Right lobe of liver (tissue), 6 donors: ENCODE results near the gene PRDM2. TPM values are rescaled to one million over a fixed set of nuclear protein-coding genes. Genes with fewer than 3 reads are reported as not detected.

ENCODE experiments used
- ATAC-seq, 4 donors: fragments of 200-7000 bp; cut with Tn5 transposase; one replicate each; pipeline ENCODE4 v1.9.1; 2020; ENCODE audit warnings: mild to moderate bottlenecking in 4 of 4, moderate library complexity in 4 of 4
- DNase-seq, 3 donors: peaks; one replicate each; pipeline ENCODE4 v3.0.0-alpha.2; 2020
- H3K27ac ChIP-seq, 3 donors: fragments of 200-600 bp; one replicate each; pipeline ENCODE4 v1.8.0; 2022
- H3K27me3 ChIP-seq, 2 donors: fragments of 200-600 bp; one replicate each; pipeline ENCODE4 v1.8.0; 2022
- H3K36me3 ChIP-seq, 4 donors: fragments of 200-600 bp; sonication (generic) in 1 of 4; one replicate each; pipeline versions ENCODE4 v1.5.1 to v1.8.0; 2017 to 2022; ENCODE audit warnings: control low read depth in 1 of 4
- H3K4me1 ChIP-seq, 4 donors: fragments of 200-600 bp; sonication (generic) in 1 of 4; one replicate each; pipeline versions ENCODE4 v1.5.1 to v1.8.0; 2017 to 2022; ENCODE audit warnings: control low read depth in 1 of 4
- H3K4me3 ChIP-seq, 3 donors: fragments of 200-600 bp; one replicate each; pipeline ENCODE4 v1.8.0; 2022
- H3K9me3 ChIP-seq, 4 donors: fragments of 200-600 bp; sonication (generic) in 1 of 4; one replicate each; pipeline versions ENCODE4 v1.5.1 to v1.8.0; 2017 to 2022; ENCODE audit warnings: control low read depth in 1 of 4
- POLR2A ChIP-seq: fragments of 450-650 bp; IDR thresholded peaks from one replicate; pipeline ENCODE4 v1.6.1; 2017; ENCODE audit warnings: antibody characterized with exemption, mild to moderate bottlenecking
- WGBS: methylation state at CpG from one replicate; pipeline ENCODE4 v1.1.6; 2018; ENCODE audit warnings: low coverage, low lambda C conversion rate; ENCODE audit not compliant: insufficient coverage; ENCODE audit errors: missing lambda C conversion rate; 5-methylcytosine and 5-hydroxymethylcytosine counted together
- intact Hi-C, 2 donors: fragments of 100-400 bp; cut with DNase I; formaldehyde crosslinking; loops; one replicate each; pipeline versions ENCODE4 v1.11.2 to v1.14.1; 2022
- total RNA-seq, 6 experiments: library from RNA; depleted of rRNA in 2 of 6; stranded (reverse); fragments of >200 nt in 2 of 6; fragmentation: NEBNext Ultra II Directional in 3 of 6; extraction: Animal tissue kit (Norgen Biotek cat#: 25700) in 3 of 6; gene quantifications; one replicate each; pipeline versions ENCODE4 v1.1.0 to v1.2.4, GENCODE V29; 2016 to 2023
- TF ChIP-seq, protein P1 (sequence below), 4 donors: fragments of 200-600 bp in 3 of 4; fragments of 450-650 bp in 1 of 4; IDR thresholded peaks; one replicate each; pipeline versions ENCODE4 v1.5.1 to v1.8.0; 2016 to 2022; ENCODE audit warnings: antibody characterized with exemption in 4 of 4, mild to moderate bottlenecking in 2 of 4
- donor health status: DM: no; HTN: yes; CAD: no.
- donor health status: DM: no; HTN: no; CAD: no.
- donor health status: DM: no; HTN: no; CAD: no.
- donor health status: DM: no; HTN: yes; CAD: no.
- donor health status: DM: no; HTN: yes; CAD: no.

The PRDM2 gene
- total RNA-seq, 6 experiments from 2014 or later = 7.4 to 16.9 (median 12.5) TPM

DNA sequence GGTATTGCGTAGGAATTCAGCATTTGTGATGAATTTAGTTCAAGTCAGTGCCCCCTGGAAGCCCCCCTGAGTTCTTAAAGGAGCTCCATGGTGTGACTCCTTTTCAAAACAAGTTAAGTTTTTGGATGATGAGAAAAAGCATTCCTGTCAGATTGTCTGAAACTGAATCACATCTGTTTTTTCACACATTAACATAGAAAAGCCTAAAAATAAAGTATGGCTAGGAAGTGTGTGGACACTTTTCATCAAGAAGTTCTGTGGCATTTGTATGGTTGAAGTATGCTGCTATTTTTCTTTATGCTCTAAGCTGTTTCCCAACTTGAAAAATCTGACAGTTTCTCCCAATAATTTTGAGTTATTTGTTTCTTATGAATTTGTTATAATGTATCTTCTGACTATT is 33.7 kb downstream of the PRDM2 start:
- intact Hi-C loops = no loop called here
- no peak for DNase-seq

DNA sequence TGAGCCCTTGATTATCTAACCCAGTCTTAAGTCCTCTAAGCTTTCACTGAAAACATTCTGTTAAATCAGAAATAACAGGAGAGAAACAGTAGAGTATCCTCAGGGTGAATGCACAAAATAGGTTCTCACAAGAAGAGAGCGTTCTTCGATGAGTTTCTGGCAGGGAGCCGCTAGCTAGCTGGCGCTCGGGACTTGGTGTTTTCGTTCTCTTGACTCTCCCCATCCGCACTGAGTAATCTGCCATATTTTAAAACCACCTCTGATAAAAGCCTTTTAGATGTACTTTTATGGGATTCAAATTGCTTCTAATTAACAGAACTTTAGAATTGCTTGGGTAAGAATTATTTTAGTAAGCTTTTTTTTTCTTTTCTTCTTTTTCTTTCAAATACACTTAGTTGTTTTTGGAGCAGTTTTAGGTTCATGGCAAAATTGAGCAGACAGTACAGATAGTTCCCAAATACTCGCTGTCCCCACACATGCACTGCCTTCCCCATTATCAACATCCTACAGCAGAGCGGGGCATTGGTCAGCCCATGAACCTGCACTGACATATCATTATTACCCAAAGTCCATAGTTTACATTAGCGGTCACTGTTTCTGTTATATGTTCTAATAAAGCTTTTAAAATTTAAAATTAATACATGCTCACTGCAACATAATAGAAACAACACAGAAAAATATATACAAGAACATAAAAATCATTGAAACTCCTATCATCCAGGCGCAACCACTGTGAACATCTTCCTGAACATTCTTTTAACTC is 35.4 kb downstream of the PRDM2 start:
- 92% methylated on average over 10 of the region's 11 CpGs for WGBS
- no peak for DNase-seq
- H3K27ac ChIP-seq = no peak overlapping the region
- H3K4me3 ChIP-seq = no peak overlapping the region
- ATAC-seq = no peak
- intact Hi-C loops = no loop called here
- no peaks in the 10 kb centered on the region for H3K4me1 ChIP-seq
- H3K36me3 ChIP-seq = no peaks in the 10 kb centered on the region
- H3K9me3 ChIP-seq = no peaks in the 10 kb centered on the region
- TF ChIP-seq, protein P1, sequence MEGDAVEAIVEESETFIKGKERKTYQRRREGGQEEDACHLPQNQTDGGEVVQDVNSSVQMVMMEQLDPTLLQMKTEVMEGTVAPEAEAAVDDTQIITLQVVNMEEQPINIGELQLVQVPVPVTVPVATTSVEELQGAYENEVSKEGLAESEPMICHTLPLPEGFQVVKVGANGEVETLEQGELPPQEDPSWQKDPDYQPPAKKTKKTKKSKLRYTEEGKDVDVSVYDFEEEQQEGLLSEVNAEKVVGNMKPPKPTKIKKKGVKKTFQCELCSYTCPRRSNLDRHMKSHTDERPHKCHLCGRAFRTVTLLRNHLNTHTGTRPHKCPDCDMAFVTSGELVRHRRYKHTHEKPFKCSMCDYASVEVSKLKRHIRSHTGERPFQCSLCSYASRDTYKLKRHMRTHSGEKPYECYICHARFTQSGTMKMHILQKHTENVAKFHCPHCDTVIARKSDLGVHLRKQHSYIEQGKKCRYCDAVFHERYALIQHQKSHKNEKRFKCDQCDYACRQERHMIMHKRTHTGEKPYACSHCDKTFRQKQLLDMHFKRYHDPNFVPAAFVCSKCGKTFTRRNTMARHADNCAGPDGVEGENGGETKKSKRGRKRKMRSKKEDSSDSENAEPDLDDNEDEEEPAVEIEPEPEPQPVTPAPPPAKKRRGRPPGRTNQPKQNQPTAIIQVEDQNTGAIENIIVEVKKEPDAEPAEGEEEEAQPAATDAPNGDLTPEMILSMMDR (IDR thresholded peaks at IDR 0.05) = no peak
- no peak for TF ChIP-seq POLR2A
- H3K27me3 ChIP-seq = no peaks in the 10 kb centered on the region

More for the DNA sequence above, 33.7 kb downstream of the PRDM2 start:
- H3K36me3 ChIP-seq = no peaks in the 10 kb centered on the region
- no peaks in the 10 kb centered on the region for H3K4me1 ChIP-seq
- H3K4me3 ChIP-seq = no peak overlapping the region
- WGBS = 78% methylated on average over 1 of the region's 1 CpG
- H3K9me3 ChIP-seq = no peaks in the 10 kb centered on the region
- ATAC-seq = no peak
- TF ChIP-seq POLR2A = no peak
- TF ChIP-seq, protein P1 (IDR thresholded peaks at IDR 0.05) = no peak
- no peaks in the 10 kb centered on the region for H3K27me3 ChIP-seq
- H3K27ac ChIP-seq = no peak overlapping the region

DNA sequence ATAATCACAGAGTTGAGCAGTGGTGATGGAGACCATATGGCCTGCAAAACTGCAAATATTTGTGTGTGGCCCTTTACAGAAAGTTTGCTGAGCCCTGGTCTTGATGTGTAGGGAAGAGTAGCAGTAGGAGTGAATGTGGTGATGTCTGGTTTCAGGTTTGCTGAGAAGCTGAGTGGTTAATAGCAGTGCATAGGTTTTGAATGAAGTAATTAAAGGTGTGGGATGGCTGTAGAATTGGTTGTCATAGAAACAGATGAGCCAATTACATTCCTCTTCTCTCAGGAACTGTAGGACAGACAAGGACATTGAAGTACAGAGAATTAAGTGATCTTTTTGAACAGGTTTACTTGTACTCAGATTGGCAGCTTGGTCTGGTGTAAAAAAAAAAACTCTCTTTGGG is 37.4 kb downstream of the PRDM2 start:
- intact Hi-C loops = no loop called here
- no peaks in the 10 kb centered on the region for H3K27me3 ChIP-seq
- no peak overlapping the region for H3K27ac ChIP-seq
- ATAC-seq = no peak
- no peak for DNase-seq
- no peaks in the 10 kb centered on the region for H3K9me3 ChIP-seq
- no peaks in the 10 kb centered on the region for H3K4me1 ChIP-seq
- no peaks in the 10 kb centered on the region for H3K36me3 ChIP-seq
- H3K4me3 ChIP-seq = no peak overlapping the region
- no peak for TF ChIP-seq POLR2A
- TF ChIP-seq, protein P1 (IDR thresholded peaks at IDR 0.05) = no peak

DNA sequence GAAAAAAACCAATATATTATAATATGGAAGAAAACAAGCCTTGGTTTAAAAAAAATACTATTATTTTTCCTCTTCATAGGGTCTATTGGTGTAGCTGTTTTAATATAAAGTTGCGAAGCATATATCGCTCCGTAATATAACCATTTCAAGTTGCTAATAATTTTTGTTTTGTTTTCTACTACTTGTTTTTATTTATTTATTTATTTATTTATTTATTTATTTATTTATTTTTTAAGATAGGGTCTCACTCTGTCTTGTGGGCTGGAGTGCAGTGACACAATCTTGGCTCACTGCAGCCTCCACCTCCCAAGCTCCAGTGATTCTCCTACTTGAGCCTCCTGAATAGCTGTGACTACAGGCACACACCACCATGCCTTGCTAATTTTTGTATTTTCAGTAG is 46.4 kb downstream of the PRDM2 start:
- Histone ChIP-seq H3K36me3 (no peaks in the 10 kb centered on the region), H3K27ac (no peak overlapping the region), H3K9me3 (no peaks in the 10 kb centered on the region), H3K27me3 (no peaks in the 10 kb centered on the region), H3K4me1 (peaks cover 0 to 20% (median 2%) of the 10 kb centered on the region in 4 donors), H3K4me3 (no peak overlapping the region)
- DNase-seq (no peak), ATAC-seq (no peak)
- TF ChIP-seq, protein P1 (IDR thresholded peaks at IDR 0.05) = no peak
- no peak for TF ChIP-seq POLR2A
- intact Hi-C loops = no loop called here
- WGBS = 95% methylated on average over 3 of the region's 3 CpGs
